HCT116 (cell line): Measurements from ENCODE around the gene SCARF2. TPM values are rescaled to one million over a fixed set of nuclear protein-coding genes. Genes with fewer than 3 reads are reported as not detected.

Source experiments
- ATAC-seq: fragments of 200-7000 bp; cut with Tn5 transposase; 2 replicates; pipeline ENCODE4 v1.9.1; 2020; ENCODE audit warnings: mild to moderate bottlenecking, moderate library complexity
- BruUV-seq: library from RNA; stranded (reverse); fragments of 400-500 nt; replicated peaks from 2 replicates; lab custom pipeline; 2021; lab: Mats Ljungman, UMichigan
- CTCF ChIA-PET: fragments of 300-600 bp; sonication (Branson Sonifier 250); formaldehyde crosslinking; loops from one replicate; lab custom pipeline; 2021; ENCODE audit warnings: antibody characterized with exemption; lab: Charles Lee
- POLR2A ChIA-PET: fragments of 300-600, 350-600 bp; sonication (Branson Sonifier 250); formaldehyde crosslinking; loops from one replicate; lab custom pipeline; 2021; ENCODE audit warnings: antibody characterized with exemption; lab: Charles Lee
- RAD21 ChIA-PET, 2 experiments: fragments of 300-600 bp; sonication (Branson Sonifier 250); formaldehyde crosslinking; loops; one replicate each; lab custom pipeline; 2023; ENCODE audit warnings: low total read pairs in 2 of 2; ENCODE audit not compliant: uncharacterized antibody in 2 of 2, unreplicated experiment in 2 of 2, low non-redundant PET in 1 of 2; lab: Charles Lee
- DNase-seq: peaks from one replicate; pipeline ENCODE4 v3.0.0-alpha.2; 2010; ENCODE audit warnings: low read depth, low spot score
- H2AFZ ChIP-seq: fragments of 200-600 bp; shearing (Covaris generic), sonication (generic); 2 replicates; pipeline ENCODE4 v1.6.1; 2017; ENCODE audit warnings: low read depth, mixed run types, mixed read lengths, antibody characterized with exemption, low read length; ENCODE audit not compliant: poor library complexity, severe bottlenecking
- H3K27ac ChIP-seq: 2 replicates; pipeline ENCODE4 v1.5.1; 2012; ENCODE audit warnings: low read depth, low read length
- H3K27me3 ChIP-seq: fragments of 200-600 bp; sonication (generic); 2 replicates; pipeline ENCODE4 v1.6.1; 2016; ENCODE audit warnings: mixed run types, low read length, mixed read lengths; ENCODE audit not compliant: insufficient read depth
- H3K36me3 ChIP-seq, 2 experiments: fragments of 200-500 bp in 1 of 2; fragments of 200-600 bp in 1 of 2; sonication (Bioruptor generic) in 1 of 2; sonication (generic) in 1 of 2; 2 replicates each; pipeline versions ENCODE4 v1.5.1 to v1.6.1; 2014 to 2016; ENCODE audit warnings: low read length in 2 of 2, inconsistent platforms in 1 of 2, mixed read lengths in 1 of 2, mixed run types in 1 of 2; ENCODE audit not compliant: insufficient read depth in 2 of 2, control insufficient read depth in 1 of 2
- H3K4me1 ChIP-seq, 2 experiments: fragments of 200-600 bp in 1 of 2; sonication (generic) in 1 of 2; 2 replicates each; pipeline versions ENCODE4 v1.5.1 to v1.6.1; 2012 to 2017; ENCODE audit warnings: low read length in 2 of 2, inconsistent platforms in 1 of 2, mild to moderate bottlenecking in 1 of 2, mixed read lengths in 1 of 2, mixed run types in 1 of 2, moderate library complexity in 1 of 2; ENCODE audit not compliant: insufficient read depth in 2 of 2, control insufficient read depth in 1 of 2
- H3K4me2 ChIP-seq: fragments of 200-600 bp; sonication (generic); 2 replicates; pipeline ENCODE4 v1.6.1; 2017; ENCODE audit warnings: mixed run types, low read length, mixed read lengths
- H3K4me3 ChIP-seq, 2 experiments: fragments of 200-600 bp in 1 of 2; sonication (generic) in 1 of 2; replicated peaks in 1 of 2; 2 replicates each; pipeline ENCODE4 v1.5.1; 2011 to 2016; ENCODE audit warnings: low read length in 2 of 2, control low read depth in 1 of 2, low read depth in 1 of 2, mild to moderate bottlenecking in 1 of 2, mixed read lengths in 1 of 2, mixed run types in 1 of 2
- H3K79me2 ChIP-seq: fragments of 200-600 bp; sonication (generic); 2 replicates; pipeline ENCODE4 v1.6.1; 2017; ENCODE audit warnings: mild to moderate bottlenecking, mixed run types, low read length, moderate library complexity, mixed read lengths; ENCODE audit not compliant: insufficient read depth
- H3K9ac ChIP-seq: fragments of 200-600 bp; sonication (generic); 2 replicates; pipeline ENCODE4 v1.6.1; 2016; ENCODE audit warnings: low read length, mixed read lengths
- H3K9me2 ChIP-seq: fragments of 200-600 bp; sonication (generic), shearing (Covaris generic); 2 replicates; pipeline ENCODE4 v1.6.1; 2017; ENCODE audit warnings: mixed run types, mild to moderate bottlenecking, moderate library complexity; ENCODE audit not compliant: insufficient read depth
- H3K9me3 ChIP-seq, 2 experiments: fragments of 200-500 bp in 1 of 2; fragments of 200-600 bp in 1 of 2; sonication (Bioruptor generic) in 1 of 2; sonication (generic) in 1 of 2; 2 replicates each; pipeline ENCODE4 v1.6.1; 2014 to 2017; ENCODE audit warnings: low read length in 2 of 2, mixed read lengths in 2 of 2, inconsistent platforms in 1 of 2, low read depth in 1 of 2, mild to moderate bottlenecking in 1 of 2, mixed run types in 1 of 2, moderate library complexity in 1 of 2; ENCODE audit not compliant: control insufficient read depth in 1 of 2, insufficient read depth in 1 of 2
- H4K20me1 ChIP-seq: fragments of 200-600 bp; sonication (generic), shearing (Covaris generic); 2 replicates; pipeline ENCODE4 v1.6.1; 2017; ENCODE audit warnings: mixed run types, mild to moderate bottlenecking, moderate library complexity; ENCODE audit not compliant: insufficient read depth
- CEBPB ChIP-seq: IDR thresholded peaks from 2 replicates; pipeline ENCODE4 v1.6.1; 2012; ENCODE audit warnings: low read depth
- CTCF ChIP-seq, 3 experiments: fragments of 200-600 bp in 1 of 3; sonication (generic) in 1 of 3; IDR thresholded peaks in 2 of 3; conservative IDR thresholded peaks in 1 of 3; 2 replicates each; pipeline ENCODE4 v1.5.1; 2012 to 2017; ENCODE audit warnings: low read depth in 2 of 3, low read length in 2 of 3, antibody characterized with exemption in 1 of 3, borderline replicate concordance in 1 of 3, control low read depth in 1 of 3, mild to moderate bottlenecking in 1 of 3, mixed read lengths in 1 of 3, mixed run types in 1 of 3, moderate library complexity in 1 of 3; ENCODE audit not compliant: insufficient read depth in 1 of 3
- ELF1 ChIP-seq: IDR thresholded peaks from 2 replicates; pipeline ENCODE4 v1.6.1; 2012; ENCODE audit warnings: low read depth, borderline replicate concordance
- EZH2 ChIP-seq: fragments of 200-600 bp; sonication (generic); IDR thresholded peaks from 2 replicates; pipeline ENCODE4 v1.6.1; 2017; ENCODE audit warnings: antibody characterized with exemption, mixed run types
- FOSL1 ChIP-seq: IDR thresholded peaks from 2 replicates; pipeline ENCODE4 v1.6.1; 2012; ENCODE audit warnings: low read depth
- MAX ChIP-seq: IDR thresholded peaks from 2 replicates; pipeline ENCODE4 v1.6.1; 2012
- POLR2AphosphoS5 ChIP-seq: IDR thresholded peaks from 2 replicates; pipeline ENCODE4 v1.6.1; 2011; ENCODE audit warnings: mild to moderate bottlenecking, low read depth, low read length, moderate library complexity
- REST ChIP-seq: IDR thresholded peaks from 2 replicates; pipeline ENCODE4 v1.6.1; 2012; ENCODE audit warnings: low read depth
- SP1 ChIP-seq: IDR thresholded peaks from 2 replicates; pipeline ENCODE4 v1.6.1; 2012; ENCODE audit warnings: low read depth
- intact Hi-C: fragments of 100-400 bp; cut with micrococcal nuclease; formaldehyde crosslinking; loops from 2 replicates; pipeline ENCODE4 v1.10.0; 2022
- total RNA-seq: library from RNA; stranded (reverse); gene quantifications from one replicate; pipeline ENCODE4 v1.2.1, GENCODE V29; 2021; ENCODE audit not compliant: unreplicated experiment

Gene SCARF2
- total RNA-seq, 1 experiment from 2014 or later = 2.5 TPM

GRCh38 chr22:20407829-20408228 is 29.8 kb downstream of the SCARF2 start:
- no peak overlapping the region for H3K9ac ChIP-seq
- no peak overlapping the region for H3K27ac ChIP-seq
- H2AFZ ChIP-seq = no peak overlapping the region
- H3K79me2 ChIP-seq = no peaks in the 10 kb centered on the region
- H3K36me3 ChIP-seq = peaks cover 0 to 3% of the 10 kb centered on the region in 2 experiments; a peak in 2 of 4 replicates
- H4K20me1 ChIP-seq = no peaks in the 10 kb centered on the region
- H3K4me3 ChIP-seq = no peak overlapping the region
- no peaks in the 10 kb centered on the region for H3K9me3 ChIP-seq
- H3K9me2 ChIP-seq = no peaks in the 10 kb centered on the region
- ATAC-seq (no peak), DNase-seq (no peak)
- CTCF ChIA-PET = no interaction called here
- RAD21 ChIA-PET = no interaction called here
- H3K4me1 ChIP-seq = peaks cover 0 to 4% of the 10 kb centered on the region in 2 experiments; a peak in 1 of 4 replicates
- H3K27me3 ChIP-seq = no peaks in the 10 kb centered on the region
- no peak overlapping the region for H3K4me2 ChIP-seq
- no TSS peak for BruUV-seq
- intact Hi-C loops = no loop called here
- TF ChIP-seq REST = no peak
- no peak for TF ChIP-seq EZH2
- TF ChIP-seq SP1 = no peak
- no peak for TF ChIP-seq POLR2AphosphoS5
- no peak for TF ChIP-seq ELF1
- no peak for TF ChIP-seq MAX
- TF ChIP-seq CEBPB = no peak
- TF ChIP-seq FOSL1 = no peak
- no peak for TF ChIP-seq CTCF (IDR thresholded peaks at IDR 0.05 in 2 of 3, conservative IDR thresholded peaks at IDR 0.05 in 1 of 3; ENCODE audit: borderline replicate concordance in 1 of 3, insufficient read depth in 1 of 3, low read depth in 2 of 3, low read length in 2 of 3)
- POLR2A ChIA-PET = interaction anchor here (0.6 kb wide), 1 partner anchor 11 kb away, joined by 4 read pairs; no protein-coding TSS in a partner anchor
